HepG2 (cell line): ENCODE measurements around the gene HDGFL1. TPM values are rescaled to one million over a fixed set of nuclear protein-coding genes. Genes with fewer than 3 reads are reported as not detected.

Experiments used
- ATAC-seq: fragments of 200-7000 bp; cut with Tn5 transposase; 3 replicates; pipeline ENCODE4 v1.9.1; 2020; ENCODE audit warnings: mild to moderate bottlenecking, moderate library complexity
- BruUV-seq: library from RNA; stranded (reverse); fragments of 400-500 nt; replicated peaks from 2 replicates; lab custom pipeline; 2021; lab: Mats Ljungman, UMichigan
- CTCF ChIA-PET: fragments of 300-600 bp; formaldehyde crosslinking; extraction: SDS; loops from one replicate; lab custom pipeline; 2021; ENCODE audit warnings: low total read pairs, inconsistent platforms, low intra/inter-chr PET ratio; lab: Yijun Ruan, JAX
- POLR2A ChIA-PET: fragments of 350-600 bp; sonication (Branson Sonifier 250); formaldehyde crosslinking; loops from one replicate; lab custom pipeline; 2020; ENCODE audit warnings: antibody characterized with exemption, inconsistent platforms; lab: Yijun Ruan, JAX
- DNase-seq: peaks from one replicate; pipeline ENCODE4 v3.0.0-alpha.2; 2015; ENCODE audit warnings: low spot score
- FAIRE-seq: peaks from 3 replicates; lab custom pipeline; 2011; peaks lifted over from hg19 to GRCh38; lab: Jason Lieb, UNC
- H2AFZ ChIP-seq: one replicate; pipeline ENCODE4 v1.6.1; 2011; ENCODE audit warnings: low read length, inconsistent platforms
- H3K27ac ChIP-seq: fragments of 300-600 bp; 3 replicates; pipeline ENCODE4 v1.8.0; 2011; ENCODE audit warnings: mixed run types, mild to moderate bottlenecking, mixed read lengths, low read length, inconsistent platforms; ENCODE audit not compliant: insufficient read depth; ENCODE audit errors: extremely low read length
- H3K27me3 ChIP-seq, 2 experiments: fragments of 200-600 bp in 1 of 2; 2 replicates in 1 of 2; 3 replicates in 1 of 2; pipeline versions ENCODE4 v1.6.0 to v1.8.0; 2011; ENCODE audit warnings: low read length in 2 of 2, mild to moderate bottlenecking in 2 of 2, moderate library complexity in 2 of 2, inconsistent platforms in 1 of 2; ENCODE audit not compliant: insufficient read depth in 2 of 2, control insufficient read depth in 1 of 2
- H3K36me3 ChIP-seq, 2 experiments: fragments of 200-600 bp in 1 of 2; replicated peaks in 1 of 2; 2 replicates in 1 of 2; 3 replicates in 1 of 2; pipeline versions ENCODE4 v1.5.1 to v1.8.0; 2011; ENCODE audit warnings: low read length in 2 of 2, inconsistent platforms in 1 of 2; ENCODE audit not compliant: insufficient read depth in 2 of 2, control insufficient read depth in 1 of 2
- H3K4me1 ChIP-seq: 2 replicates; pipeline ENCODE4 v1.5.1; 2012; ENCODE audit warnings: low read length, inconsistent platforms; ENCODE audit not compliant: insufficient read depth
- H3K4me2 ChIP-seq: 2 replicates; pipeline ENCODE4 v1.6.0; 2011; ENCODE audit warnings: low read depth, low read length, inconsistent platforms
- H3K4me3 ChIP-seq, 3 experiments: fragments of 200-600 bp in 1 of 3; sonication (generic), shearing (Covaris generic) in 1 of 3; replicated peaks in 1 of 3; 2 replicates each; pipeline ENCODE4 v1.5.1; 2011 to 2016; ENCODE audit warnings: low read length in 3 of 3, inconsistent platforms in 2 of 3, low read depth in 2 of 3, mild to moderate bottlenecking in 2 of 3, control low read depth in 1 of 3, mixed read lengths in 1 of 3; ENCODE audit not compliant: insufficient read depth in 1 of 3
- H3K79me2 ChIP-seq: one replicate; pipeline ENCODE4 v1.6.1; 2011; ENCODE audit warnings: low read length, inconsistent platforms; ENCODE audit not compliant: insufficient read depth
- H3K9ac ChIP-seq: 2 replicates; pipeline ENCODE4 v1.6.0; 2011; ENCODE audit warnings: mild to moderate bottlenecking, low read depth, low read length, inconsistent platforms; ENCODE audit not compliant: insufficient read depth
- H3K9me3 ChIP-seq: 2 replicates; pipeline ENCODE4 v1.5.1; 2012; ENCODE audit warnings: mild to moderate bottlenecking, low read length
- H4K20me1 ChIP-seq: 2 replicates; pipeline ENCODE4 v1.6.0; 2011; ENCODE audit warnings: inconsistent platforms, mild to moderate bottlenecking, low read length, moderate library complexity; ENCODE audit not compliant: insufficient read depth
- ARNT2 ChIP-seq: sonication (generic); formaldehyde crosslinking; IDR thresholded peaks from 2 replicates; pipeline ENCODE4 v1.8.0; 2022; ENCODE audit warnings: mild to moderate bottlenecking, low read depth, missing genetic modification reagents, moderate library complexity
- IKZF4 ChIP-seq: sonication (generic); formaldehyde crosslinking; IDR thresholded peaks from 2 replicates; pipeline ENCODE4 v1.5.1; 2020; ENCODE audit warnings: borderline replicate concordance, mild to moderate bottlenecking, low read depth, missing genetic modification reagents; ENCODE audit errors: not compliant biosample characterization
- SP5 ChIP-seq: IDR thresholded peaks from 2 replicates; pipeline ENCODE4 v1.6.1; 2016; ENCODE audit warnings: low read depth, borderline replicate concordance
- SPEN ChIP-seq: sonication (generic); formaldehyde crosslinking; IDR thresholded peaks from 2 replicates; pipeline ENCODE4 v1.5.1; 2020; ENCODE audit warnings: low read depth, mild to moderate bottlenecking, missing genetic modification reagents
- SUZ12 ChIP-seq: fragments of 150-350 bp; IDR thresholded peaks from 2 replicates; pipeline ENCODE4 v1.6.1; 2014; ENCODE audit warnings: low read depth, low read length
- TAF1 ChIP-seq: sonication (generic); formaldehyde crosslinking; IDR thresholded peaks from 2 replicates; pipeline ENCODE4 v1.4.0; 2020; ENCODE audit warnings: missing genetic modification reagents
- TCF7 ChIP-seq: sonication (generic); IDR thresholded peaks from 2 replicates; pipeline ENCODE4 v1.6.1; 2016; ENCODE audit warnings: antibody characterized with exemption, low read depth
- ZBTB2 ChIP-seq: sonication (generic); formaldehyde crosslinking; IDR thresholded peaks from 2 replicates; pipeline ENCODE4 v1.8.0; 2022; ENCODE audit warnings: low read depth, missing genetic modification reagents
- ZNF124 ChIP-seq: sonication (generic); formaldehyde crosslinking; IDR thresholded peaks from 2 replicates; pipeline ENCODE4 v1.4.0; 2020; ENCODE audit warnings: missing genetic modification reagents
- ZNF296 ChIP-seq: sonication (generic); formaldehyde crosslinking; conservative IDR thresholded peaks from 2 replicates; pipeline ENCODE4 v1.5.0; 2020; ENCODE audit warnings: mild to moderate bottlenecking, missing genetic modification reagents
- WGBS: methylation state at CpG from one replicate; pipeline ENCODE4 v1.1.6; 2017; ENCODE audit warnings: low lambda C conversion rate; 5-methylcytosine and 5-hydroxymethylcytosine counted together
- in situ Hi-C: cut with HindIII; loops from 2 replicates; pipeline ENCODE4 v1.10.0; 2017; ENCODE audit warnings: low pct_unique_long_range_greater_than_20kb; ENCODE audit not compliant: extremely low pct_ligation_motif_present
- intact Hi-C: fragments of 100-400 bp; cut with micrococcal nuclease; formaldehyde crosslinking; loops from one replicate; pipeline ENCODE4 v1.10.0; 2022; ENCODE audit not compliant: unreplicated experiment
- polyA plus RNA-seq, 8 experiments: library from polyadenylated mRNA; depleted of rRNA in 3 of 8; stranded (reverse) in 7 of 8; unstranded in 1 of 8; fragments of >200 nt; fragmentation: Illumina TruSeq in 4 of 8; extraction: Trizol in 4 of 8; gene quantifications; 2 replicates each; pipeline versions ENCODE4 v1.2.1 to v1.2.3, GENCODE V29; 2011 to 2016; ENCODE audit warnings: low read depth in 4 of 8, missing spikeins in 1 of 8, mixed read lengths in 1 of 8; ENCODE audit not compliant: insufficient read depth in 1 of 8
- total RNA-seq, 5 experiments: library from RNA; depleted of rRNA; stranded (reverse); fragments of >200 nt; fragmentation: Illumina TruSeq; extraction: Trizol; gene quantifications; 2 replicates each; pipeline ENCODE4 v1.2.3, GENCODE V29; 2016; ENCODE audit warnings: low read depth in 1 of 5
- TF ChIP-seq, protein P1 (sequence below): sonication (generic); formaldehyde crosslinking; IDR thresholded peaks from 2 replicates; pipeline ENCODE4 v1.4.0; 2020; ENCODE audit warnings: low read depth, mild to moderate bottlenecking, missing genetic modification reagents
- TF ChIP-seq, protein P2 (sequence below): sonication (generic); formaldehyde crosslinking; IDR thresholded peaks from 2 replicates; pipeline ENCODE4 v1.4.0; 2020; ENCODE audit warnings: mild to moderate bottlenecking, missing genetic modification reagents, borderline replicate concordance
- TF ChIP-seq, protein P3 (sequence below): sonication (generic); formaldehyde crosslinking; IDR thresholded peaks from 2 replicates; pipeline ENCODE4 v1.5.1; 2020; ENCODE audit warnings: mild to moderate bottlenecking, missing genetic modification reagents
- TF ChIP-seq, protein P4 (sequence below): IDR thresholded peaks from 2 replicates; pipeline ENCODE4 v1.6.1; 2012; ENCODE audit warnings: inconsistent platforms

HDGFL1 gene
- total and polyA plus RNA-seq, 2 of the 13 experiments (the other 11 are each of a cell fraction or from before 2014, with no cell fraction given), result not detected

- TF ChIP-seq ARNT2 (CRISPR knock-in tag), result no peak
- TF ChIP-seq ZNF124, result no peak
- no peak for TF ChIP-seq ZBTB2 (CRISPR knock-in tag)
Measured at GRCh38 chr6:22558288-22558882, 11.0 kb upstream of the HDGFL1 start (continued).

DNA sequence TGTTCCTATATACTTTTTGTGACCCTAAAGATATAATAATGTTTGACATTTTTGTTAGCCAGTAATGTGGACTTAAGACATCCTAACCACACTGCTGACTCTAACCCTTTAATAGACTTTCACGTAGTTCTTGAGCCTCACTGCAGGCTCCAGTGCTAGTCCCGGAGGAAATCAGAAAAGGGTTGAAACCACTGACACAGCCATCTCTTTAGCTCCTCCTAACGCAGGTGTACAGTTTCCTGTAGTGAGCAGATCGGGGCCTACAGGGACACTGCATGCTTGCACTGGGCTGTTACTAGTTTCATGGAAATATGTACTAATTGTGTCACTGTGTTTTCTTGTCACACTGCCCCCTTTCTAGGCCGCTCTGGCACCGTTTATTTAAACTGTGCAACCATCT lies 512 bp upstream of the HDGFL1 start:
- peaks cover 71% of the 10 kb centered on the region for H3K9me3 ChIP-seq
- no peak overlapping the region for H3K27ac ChIP-seq
- H3K4me2 ChIP-seq, result no peak overlapping the region
- in situ Hi-C loops, result no loop called here
- no peaks in the 10 kb centered on the region for H4K20me1 ChIP-seq
- no peaks in the 10 kb centered on the region for H3K27me3 ChIP-seq
- ChIA-PET CTCF (no interaction called here), POLR2A (no interaction called here)
- H2AFZ ChIP-seq, result no peak overlapping the region
- TF ChIP-seq, protein P1, sequence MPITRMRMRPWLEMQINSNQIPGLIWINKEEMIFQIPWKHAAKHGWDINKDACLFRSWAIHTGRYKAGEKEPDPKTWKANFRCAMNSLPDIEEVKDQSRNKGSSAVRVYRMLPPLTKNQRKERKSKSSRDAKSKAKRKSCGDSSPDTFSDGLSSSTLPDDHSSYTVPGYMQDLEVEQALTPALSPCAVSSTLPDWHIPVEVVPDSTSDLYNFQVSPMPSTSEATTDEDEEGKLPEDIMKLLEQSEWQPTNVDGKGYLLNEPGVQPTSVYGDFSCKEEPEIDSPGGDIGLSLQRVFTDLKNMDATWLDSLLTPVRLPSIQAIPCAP, result no peak
- TF ChIP-seq, protein P2, sequence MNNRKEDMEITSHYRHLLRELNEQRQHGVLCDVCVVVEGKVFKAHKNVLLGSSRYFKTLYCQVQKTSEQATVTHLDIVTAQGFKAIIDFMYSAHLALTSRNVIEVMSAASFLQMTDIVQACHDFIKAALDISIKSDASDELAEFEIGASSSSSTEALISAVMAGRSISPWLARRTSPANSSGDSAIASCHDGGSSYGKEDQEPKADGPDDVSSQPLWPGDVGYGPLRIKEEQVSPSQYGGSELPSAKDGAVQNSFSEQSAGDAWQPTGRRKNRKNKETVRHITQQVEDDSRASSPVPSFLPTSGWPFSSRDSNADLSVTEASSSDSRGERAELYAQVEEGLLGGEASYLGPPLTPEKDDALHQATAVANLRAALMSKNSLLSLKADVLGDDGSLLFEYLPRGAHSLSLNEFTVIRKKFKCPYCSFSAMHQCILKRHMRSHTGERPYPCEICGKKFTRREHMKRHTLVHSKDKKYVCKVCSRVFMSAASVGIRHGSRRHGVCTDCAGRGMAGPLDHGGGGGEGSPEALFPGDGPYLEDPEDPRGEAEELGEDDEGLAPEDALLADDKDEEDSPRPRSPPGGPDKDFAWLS (CRISPR knock-in tag), result no peak
- TF ChIP-seq IKZF4 (CRISPR knock-in tag) (no peak), ZNF296 (no peak), SPEN (CRISPR knock-in tag) (no peak), TAF1 (no peak), SP5 (CRISPR knock-in tag) (no peak), TCF7 (no peak), SUZ12 (no peak)
- TF ChIP-seq, protein P3, sequence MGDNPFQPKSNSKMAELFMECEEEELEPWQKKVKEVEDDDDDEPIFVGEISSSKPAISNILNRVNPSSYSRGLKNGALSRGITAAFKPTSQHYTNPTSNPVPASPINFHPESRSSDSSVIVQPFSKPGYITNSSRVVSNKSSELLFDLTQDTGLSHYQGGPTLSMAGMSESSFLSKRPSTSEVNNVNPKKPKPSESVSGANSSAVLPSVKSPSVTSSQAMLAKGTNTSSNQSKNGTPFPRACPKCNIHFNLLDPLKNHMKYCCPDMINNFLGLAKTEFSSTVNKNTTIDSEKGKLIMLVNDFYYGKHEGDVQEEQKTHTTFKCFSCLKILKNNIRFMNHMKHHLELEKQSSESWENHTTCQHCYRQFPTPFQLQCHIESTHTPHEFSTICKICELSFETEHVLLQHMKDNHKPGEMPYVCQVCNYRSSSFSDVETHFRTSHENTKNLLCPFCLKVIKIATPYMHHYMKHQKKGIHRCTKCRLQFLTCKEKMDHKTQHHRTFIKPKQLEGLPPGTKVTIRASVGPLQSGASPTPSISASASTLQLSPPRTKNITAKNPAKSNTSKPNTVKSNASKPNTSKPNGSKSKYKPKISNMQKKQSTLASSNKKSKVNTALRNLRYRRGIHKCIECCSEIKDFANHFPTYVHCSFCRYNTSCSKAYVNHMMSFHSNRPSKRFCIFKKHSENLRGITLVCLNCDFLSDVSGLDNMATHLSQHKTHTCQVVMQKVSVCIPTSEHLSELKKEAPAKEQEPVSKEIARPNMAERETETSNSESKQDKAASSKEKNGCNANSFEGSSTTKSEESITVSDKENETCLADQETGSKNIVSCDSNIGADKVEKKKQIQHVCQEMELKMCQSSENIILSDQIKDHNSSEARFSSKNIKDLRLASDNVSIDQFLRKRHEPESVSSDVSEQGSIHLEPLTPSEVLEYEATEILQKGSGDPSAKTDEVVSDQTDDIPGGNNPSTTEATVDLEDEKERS (CRISPR knock-in tag), result no peak
- TF ChIP-seq, protein P4, sequence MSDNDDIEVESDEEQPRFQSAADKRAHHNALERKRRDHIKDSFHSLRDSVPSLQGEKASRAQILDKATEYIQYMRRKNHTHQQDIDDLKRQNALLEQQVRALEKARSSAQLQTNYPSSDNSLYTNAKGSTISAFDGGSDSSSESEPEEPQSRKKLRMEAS, result no peak
- H3K4me3 ChIP-seq, result no peak overlapping the region
- no peaks in the 10 kb centered on the region for H3K4me1 ChIP-seq
- 12% methylated on average over 6 of the region's 6 CpGs for whole genome bisulfite sequencing
- H3K36me3 ChIP-seq, result no peaks in the 10 kb centered on the region
- intact Hi-C loops, result no loop called here
- no peak overlapping the region for H3K9ac ChIP-seq
- ATAC-seq (no peak), FAIRE-seq (no peak), DNase-seq (no peak)
- H3K79me2 ChIP-seq, result no peaks in the 10 kb centered on the region
- BruUV-seq, result no TSS peak
